Pancreas (tissue), 10 donors: Measurements from ENCODE around the gene MICAL3. TPM values are rescaled to one million over a fixed set of nuclear protein-coding genes. Genes with fewer than 3 reads are reported as not detected.

ENCODE experiments used
- ATAC-seq, 4 donors: fragments of 200-7000 bp; cut with Tn5 transposase; one replicate each; pipeline versions ENCODE4 v1.8.0 to v1.9.1; 2020; ENCODE audit warnings: mild to moderate bottlenecking in 4 of 4, moderate library complexity in 4 of 4
- DNase-seq, 6 donors: peaks; one replicate each; pipeline ENCODE4 v3.0.0-alpha.2; 2020
- FAIRE-seq: peaks from 2 replicates; lab custom pipeline; 2012; peaks lifted over from hg19 to GRCh38; lab: Jason Lieb, UNC
- H3K27ac ChIP-seq, 4 donors: fragments of 200-600 bp; sonication (generic); 1 replicate in 3 of 4; 2 replicates in 1 of 4; pipeline versions ENCODE4 v1.5.0 to v1.8.0; 2020
- H3K27me3 ChIP-seq, 4 donors: fragments of 200-600 bp; one replicate each; pipeline ENCODE4 v1.8.0; 2021
- H3K36me3 ChIP-seq, 3 donors: fragments of 200-600 bp; sonication (generic) in 1 of 3; one replicate each; pipeline versions ENCODE4 v1.5.0 to v1.8.0; 2020 to 2021
- H3K4me1 ChIP-seq, 3 donors: fragments of 200-600 bp; one replicate each; pipeline ENCODE4 v1.8.0; 2021
- H3K4me3 ChIP-seq, 4 donors: fragments of 200-600 bp; sonication (generic) in 2 of 4; one replicate each; pipeline versions ENCODE4 v1.5.0 to v1.8.0; 2020 to 2021
- H3K9me3 ChIP-seq, 4 donors: fragments of 200-600 bp; one replicate each; pipeline ENCODE4 v1.8.0; 2021
- WGBS, 2 donors: extraction: QIAGEN DNeasy Blood & Tissue Kit; methylation state at CpG; one replicate each; pipeline ENCODE4 v1.1.7; 2013; 5-methylcytosine and 5-hydroxymethylcytosine counted together
- intact Hi-C, 3 donors: fragments of 100-400 bp; cut with DNase I; formaldehyde crosslinking; loops; one replicate each; pipeline versions ENCODE4 v1.11.1 to v1.14.2; 2022
- polyA plus RNA-seq, 2 donors: library from polyadenylated mRNA; stranded (reverse); fragments of 200-250 nt; gene quantifications; one replicate each; pipeline ENCODE4 v1.2.3, GENCODE V29; 2013
- total RNA-seq, 6 donors: library from RNA; stranded (reverse); fragmentation: NEBNext Ultra II Directional in 4 of 6; extraction: Animal tissue kit (Norgen Biotek cat#: 25700) in 4 of 6; gene quantifications; one replicate each; pipeline versions ENCODE4 v1.2.1 to v1.2.4, GENCODE V29; 2021 to 2023
- TF ChIP-seq, protein P1 (sequence below), 4 donors: fragments of 200-600 bp; sonication (generic) in 3 of 4; IDR thresholded peaks; one replicate each; pipeline versions ENCODE4 v1.5.0 to v1.8.0; 2021; ENCODE audit warnings: antibody characterized with exemption in 4 of 4
- donor health status: healthy with polysubstance abuse.
- donor health status: DM: no; HTN: no; CAD: no; lungs with moderate emphysema.
- donor health status: DM: no; HTN: no; CAD: no.
- donor health status: control.
- donor health status: control.
- donor health status: Bipolar disorder and iron deficiency.
- donor health status: DM: yes; HTN: yes; CAD: no.
- donor health status: DM: no; HTN: no; CAD: no.
- donor health status: DM: no; HTN: no; CAD: no.
- donor health status: DM: yes; HTN: yes; CAD: no.

Gene MICAL3
- total and polyA plus RNA-seq, 8 donors = 5.9 to 56.8 (median 25.5) TPM

DNA sequence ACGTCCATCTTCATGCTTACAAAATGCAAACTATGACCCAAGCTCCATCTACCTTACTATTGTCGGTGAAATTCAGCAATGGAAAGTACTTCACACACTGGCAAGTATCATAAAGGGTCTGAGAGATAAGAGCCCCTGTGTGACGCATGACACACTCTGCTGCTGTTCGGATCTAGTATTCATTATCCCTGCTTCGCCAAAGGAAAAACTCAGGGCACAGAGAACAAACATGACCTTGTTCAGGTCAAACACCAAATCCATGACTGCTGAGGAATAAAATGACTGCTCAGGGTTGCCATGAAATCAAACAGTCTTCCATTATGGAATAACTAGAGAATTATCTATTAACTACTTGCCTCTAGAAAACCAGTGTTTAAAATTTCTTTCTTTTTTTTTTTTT, 73.0 kb downstream of the MICAL3 start:
- no peaks in the 10 kb centered on the region for H3K36me3 ChIP-seq
- no peaks in the 10 kb centered on the region for H3K9me3 ChIP-seq
- DNase-seq (no peak), ATAC-seq (peak in 2 of 4 donors; percentile 11 to 49), FAIRE-seq (no peak)
- no peaks in the 10 kb centered on the region for H3K27me3 ChIP-seq
- TF ChIP-seq, protein P1, sequence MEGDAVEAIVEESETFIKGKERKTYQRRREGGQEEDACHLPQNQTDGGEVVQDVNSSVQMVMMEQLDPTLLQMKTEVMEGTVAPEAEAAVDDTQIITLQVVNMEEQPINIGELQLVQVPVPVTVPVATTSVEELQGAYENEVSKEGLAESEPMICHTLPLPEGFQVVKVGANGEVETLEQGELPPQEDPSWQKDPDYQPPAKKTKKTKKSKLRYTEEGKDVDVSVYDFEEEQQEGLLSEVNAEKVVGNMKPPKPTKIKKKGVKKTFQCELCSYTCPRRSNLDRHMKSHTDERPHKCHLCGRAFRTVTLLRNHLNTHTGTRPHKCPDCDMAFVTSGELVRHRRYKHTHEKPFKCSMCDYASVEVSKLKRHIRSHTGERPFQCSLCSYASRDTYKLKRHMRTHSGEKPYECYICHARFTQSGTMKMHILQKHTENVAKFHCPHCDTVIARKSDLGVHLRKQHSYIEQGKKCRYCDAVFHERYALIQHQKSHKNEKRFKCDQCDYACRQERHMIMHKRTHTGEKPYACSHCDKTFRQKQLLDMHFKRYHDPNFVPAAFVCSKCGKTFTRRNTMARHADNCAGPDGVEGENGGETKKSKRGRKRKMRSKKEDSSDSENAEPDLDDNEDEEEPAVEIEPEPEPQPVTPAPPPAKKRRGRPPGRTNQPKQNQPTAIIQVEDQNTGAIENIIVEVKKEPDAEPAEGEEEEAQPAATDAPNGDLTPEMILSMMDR (IDR thresholded peaks at IDR 0.05) = no peak
- H3K4me1 ChIP-seq = peaks cover 0 to 14% (median 5%) of the 10 kb centered on the region in 3 donors
- peak overlapping the region in 2 of 4 donors; percentile 13 to 28 for H3K27ac ChIP-seq
- no peak overlapping the region for H3K4me3 ChIP-seq
- 40 to 53% methylated on average over 5 of the region's 5 CpGs for WGBS, 2 donors
- intact Hi-C loops = no loop called here

DNA sequence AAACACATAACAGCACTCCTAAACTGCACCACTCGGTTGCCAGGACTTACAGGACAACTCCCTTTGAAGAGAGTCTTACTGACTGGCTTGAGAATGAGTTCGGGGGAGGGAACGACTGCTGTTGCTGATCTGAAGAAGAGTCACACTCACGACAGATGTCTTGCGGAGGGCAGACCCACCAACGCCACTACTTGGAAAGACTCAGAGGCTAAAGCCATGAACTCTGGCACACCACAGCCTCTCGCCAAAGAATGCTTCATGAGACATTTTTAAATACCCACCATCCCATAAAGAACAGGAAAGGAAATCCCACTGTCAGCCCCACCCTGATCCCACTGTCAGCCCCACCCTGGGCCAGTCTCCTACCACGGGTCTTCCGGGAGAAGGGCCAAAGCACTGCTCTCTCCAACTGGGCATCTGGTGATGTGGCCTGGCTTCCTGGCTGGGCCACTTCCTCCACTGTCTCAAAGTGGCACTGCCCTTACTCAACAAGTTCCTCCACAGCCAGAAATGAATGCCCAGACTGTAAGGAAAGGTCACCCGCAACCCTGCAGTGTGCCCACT, 73.6 kb downstream of the MICAL3 start:
- H3K27ac ChIP-seq = peak overlapping the region in 1 of 4 donors; percentile 28

DNA sequence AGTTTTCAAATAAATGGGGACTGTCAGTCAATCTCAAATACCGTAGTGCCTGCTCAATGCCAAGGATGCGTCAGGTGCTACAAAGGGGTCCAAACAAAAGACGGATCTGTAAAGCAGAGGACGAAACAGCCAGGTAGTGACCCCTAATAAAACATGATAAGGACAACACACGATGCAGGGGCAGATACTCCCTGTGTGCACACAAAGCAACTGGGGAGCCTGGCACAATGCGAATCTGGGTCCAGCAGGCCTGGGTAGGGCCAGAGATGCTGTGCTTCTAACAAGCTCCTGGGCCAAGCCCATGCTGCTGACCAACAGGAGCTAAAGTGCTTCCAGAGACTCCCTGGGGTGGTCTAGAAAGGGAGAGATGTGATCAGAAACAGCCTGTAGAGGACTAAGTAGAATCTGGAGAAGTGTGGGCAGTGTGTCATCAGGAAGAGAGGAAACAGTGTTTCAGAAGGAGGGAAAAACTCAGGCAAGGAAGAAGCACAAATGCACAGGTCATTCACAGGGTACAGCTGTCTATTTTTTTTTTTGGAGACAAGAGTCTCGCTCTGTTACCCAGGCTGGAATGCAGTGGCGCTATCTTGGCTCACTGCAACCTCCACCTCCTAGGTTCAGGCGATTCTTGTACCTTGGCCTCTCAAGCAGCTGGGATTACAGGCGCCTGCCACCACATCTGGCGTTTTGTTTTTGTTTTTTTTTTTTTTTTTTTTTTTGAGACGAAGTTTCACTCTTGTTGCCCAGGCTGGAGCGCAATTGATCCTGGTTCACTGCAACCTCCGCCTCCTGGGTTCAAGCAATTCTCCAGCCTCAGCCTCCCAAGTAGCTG, 74.5 kb downstream of the MICAL3 start:
- FAIRE-seq (no peak), ATAC-seq (no peak), DNase-seq (no peak)
- peaks cover 0 to 14% (median 5%) of the 10 kb centered on the region in 3 donors for H3K4me1 ChIP-seq
- 89 to 92% methylated on average over 13 to 14 of the region's 14 CpGs for WGBS, 2 donors
- H3K4me3 ChIP-seq = no peak overlapping the region
- TF ChIP-seq, protein P1 (IDR thresholded peaks at IDR 0.05) = no peak
- no peak overlapping the region for H3K27ac ChIP-seq
- H3K9me3 ChIP-seq = no peaks in the 10 kb centered on the region
- intact Hi-C loops = no loop called here
- H3K27me3 ChIP-seq = no peaks in the 10 kb centered on the region
- no peaks in the 10 kb centered on the region for H3K36me3 ChIP-seq

More for the DNA sequence above, 73.6 kb downstream of the MICAL3 start:
- WGBS, 2 donors = 86 to 88% methylated on average over 10 of the region's 10 CpGs
- Histone ChIP-seq H3K9me3 (no peaks in the 10 kb centered on the region), H3K36me3 (no peaks in the 10 kb centered on the region), H3K4me1 (peaks cover 0 to 19% (median 5%) of the 10 kb centered on the region in 3 donors), H3K4me3 (no peak overlapping the region), H3K27me3 (no peaks in the 10 kb centered on the region)
- DNase-seq = no peak
- peak in 3 of 4 donors; percentile 7 to 34 (median 16) for ATAC-seq
- TF ChIP-seq, protein P1 (IDR thresholded peaks at IDR 0.05) = no peak
- intact Hi-C loops = no loop called here
- FAIRE-seq = no peak

DNA sequence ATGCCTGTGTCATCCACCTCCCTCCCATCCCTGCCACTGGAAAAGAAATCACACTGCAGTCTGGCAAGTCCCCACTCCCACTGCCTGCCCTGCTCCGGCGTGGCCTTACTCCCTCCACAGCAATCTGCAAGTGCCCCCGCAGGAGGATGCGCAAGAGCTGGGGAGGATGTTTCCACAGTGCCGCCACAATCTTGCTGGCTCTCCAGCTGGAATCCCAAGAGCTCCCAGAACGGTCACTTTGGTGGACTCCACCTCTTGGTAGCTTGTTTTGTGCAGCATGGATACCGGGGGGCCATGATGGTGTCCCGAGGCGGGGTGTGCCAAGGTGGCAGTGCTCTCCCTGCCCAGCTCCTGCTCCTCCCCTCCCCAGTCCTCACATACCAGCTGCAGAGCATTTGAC, 76.3 kb downstream of the MICAL3 start:
- 95 to 97% methylated on average over 9 of the region's 9 CpGs for WGBS, 2 donors
- intact Hi-C loops = no loop called here
- TF ChIP-seq, protein P1 (IDR thresholded peaks at IDR 0.05) = no peak
- Histone ChIP-seq H3K4me1 (peaks cover 0 to 23% (median 9%) of the 10 kb centered on the region in 3 donors), H3K4me3 (no peak overlapping the region), H3K36me3 (no peaks in the 10 kb centered on the region), H3K9me3 (no peaks in the 10 kb centered on the region), H3K27ac (no peak overlapping the region), H3K27me3 (no peaks in the 10 kb centered on the region)
- no peak for ATAC-seq
- DNase-seq = no peak
- no peak for FAIRE-seq
